ENCODE measurements around the gene SPART. TPM values are rescaled to one million over a fixed set of nuclear protein-coding genes. Genes with fewer than 3 reads are reported as not detected.

The SPART gene
- total and polyA plus RNA-seq, 9 of the 15 experiments (the other 6 are each of a cell fraction or from before 2014, with no cell fraction given), result 18.7 to 79.0 (median 41.0) TPM

DNA sequence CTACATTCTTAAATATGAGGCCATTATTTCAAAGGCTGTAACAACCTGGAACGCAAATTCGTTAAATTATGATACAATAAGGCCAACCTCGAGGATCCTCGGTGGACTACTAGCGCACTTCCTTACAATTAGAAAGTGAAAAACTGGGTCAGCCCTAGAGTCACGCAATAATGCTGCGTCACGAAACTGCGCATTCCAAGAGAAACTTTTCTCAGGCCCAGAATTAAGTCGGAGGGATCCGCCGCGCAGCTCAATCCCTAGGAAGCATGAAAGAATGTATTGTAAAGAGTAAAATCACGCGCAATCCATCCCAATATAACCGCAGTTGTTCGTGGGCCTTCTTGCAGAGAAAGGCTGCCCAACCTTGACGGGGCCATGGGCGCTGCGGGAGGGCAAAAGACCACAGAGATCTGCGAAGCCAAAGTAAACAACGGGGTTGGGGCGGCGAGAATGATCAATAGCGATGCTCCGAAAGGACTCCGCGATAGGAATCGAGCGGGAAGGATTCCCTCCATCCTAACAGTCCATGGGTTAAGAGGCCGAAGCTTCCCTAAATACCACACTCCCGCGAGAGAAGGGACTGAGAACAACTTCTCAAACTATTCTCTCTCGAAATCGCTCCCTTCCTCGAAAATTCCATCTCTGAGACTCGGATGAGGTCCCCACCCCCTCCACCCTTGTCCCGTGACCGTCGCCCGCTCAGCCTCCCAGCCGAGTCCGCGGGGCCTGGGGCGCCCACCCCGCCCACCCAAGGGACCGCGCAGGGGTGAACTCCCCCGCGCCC, 564 bp downstream of the SPART start (continued):
- TF ChIP-seq, protein P1, sequence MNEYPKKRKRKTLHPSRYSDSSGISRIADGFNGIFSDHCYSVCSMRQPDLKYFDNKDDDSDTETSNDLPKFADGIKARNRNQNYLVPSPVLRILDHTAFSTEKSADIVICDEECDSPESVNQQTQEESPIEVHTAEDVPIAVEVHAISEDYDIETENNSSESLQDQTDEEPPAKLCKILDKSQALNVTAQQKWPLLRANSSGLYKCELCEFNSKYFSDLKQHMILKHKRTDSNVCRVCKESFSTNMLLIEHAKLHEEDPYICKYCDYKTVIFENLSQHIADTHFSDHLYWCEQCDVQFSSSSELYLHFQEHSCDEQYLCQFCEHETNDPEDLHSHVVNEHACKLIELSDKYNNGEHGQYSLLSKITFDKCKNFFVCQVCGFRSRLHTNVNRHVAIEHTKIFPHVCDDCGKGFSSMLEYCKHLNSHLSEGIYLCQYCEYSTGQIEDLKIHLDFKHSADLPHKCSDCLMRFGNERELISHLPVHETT (CRISPR knock-in tag; conservative IDR thresholded peaks at IDR 0.05 in 1 of 2, IDR thresholded peaks at IDR 0.05 in 1 of 2), result 0 out of 4 replicates have a peak, but pooled peaks of 1 of the 2 experiments have one; percentile 16
- TF ChIP-seq TEAD1 (CRISPR knock-in tag; IDR thresholded peaks at IDR 0.05) (peak in 1 of 2 experiments; percentile 77; a peak in 1 of 4 replicates), RAD21 (CRISPR knock-in tag; conservative IDR thresholded peaks at IDR 0.05 in 1 of 2, IDR thresholded peaks at IDR 0.05 in 1 of 2) (no peak), NCOA4 (IDR thresholded peaks at IDR 0.05; ENCODE audit: partially characterized antibody) (no peak), SMAD3 (CRISPR knock-in tag; conservative IDR thresholded peaks at IDR 0.05) (no peak), NONO (IDR thresholded peaks at IDR 0.05; ENCODE audit: low read depth in 2 of 2, low read length in 1 of 2) (no peak), POLR2AphosphoS2 (IDR thresholded peaks at IDR 0.05; ENCODE audit: low read length) (no peak), ZNF316 (IDR thresholded peaks at IDR 0.05) (peak; percentile 86), MAFG (tag; conservative IDR thresholded peaks at IDR 0.05) (peak; percentile 89), BRD9 (IDR thresholded peaks at IDR 0.05; ENCODE audit: low read depth, partially characterized antibody) (no peak), MTA3 (IDR thresholded peaks at IDR 0.05; ENCODE audit: borderline replicate concordance) (peak; percentile 41; the same call in 1 of the 2 replicates), BACH1 (tag; IDR thresholded peaks at IDR 0.05) (peak; percentile 91), ARID1B (IDR thresholded peaks at IDR 0.05) (peak; percentile 16; the same call in 1 of the 2 replicates), DPF2 (IDR thresholded peaks at IDR 0.05) (peak; percentile 26; the same call in 1 of the 2 replicates), ZBED1 (IDR thresholded peaks at IDR 0.05) (no peak), SP1 (CRISPR knock-in tag; IDR thresholded peaks at IDR 0.05) (no peak), TEAD4 (IDR thresholded peaks at IDR 0.05; ENCODE audit: low read length) (peak; percentile 72), TEAD4 (CRISPR knock-in tag; IDR thresholded peaks at IDR 0.05; ENCODE audit: borderline replicate concordance) (no peak), AFF1 (IDR thresholded peaks at IDR 0.05; ENCODE audit: low read depth in 1 of 2, partially characterized antibody in 2 of 2) (no peak)
- TF ChIP-seq, protein P2, sequence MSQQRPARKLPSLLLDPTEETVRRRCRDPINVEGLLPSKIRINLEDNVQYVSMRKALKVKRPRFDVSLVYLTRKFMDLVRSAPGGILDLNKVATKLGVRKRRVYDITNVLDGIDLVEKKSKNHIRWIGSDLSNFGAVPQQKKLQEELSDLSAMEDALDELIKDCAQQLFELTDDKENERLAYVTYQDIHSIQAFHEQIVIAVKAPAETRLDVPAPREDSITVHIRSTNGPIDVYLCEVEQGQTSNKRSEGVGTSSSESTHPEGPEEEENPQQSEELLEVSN (IDR thresholded peaks at IDR 0.05; ENCODE audit: borderline replicate concordance in 1 of 2, extremely low read depth in 1 of 2, insufficient read depth in 1 of 2, insufficient read length in 1 of 2, low read depth in 1 of 2, low read length in 1 of 2, poor library complexity in 1 of 2, severe bottlenecking in 1 of 2), result peak; percentile 55 to 79

Measured in K562 (cell line).